ENCODE measurements around the gene RFXANK.
"Not testable (repeated sequence)": the region's sequence is repeated elsewhere in the genome, so short reads cannot be mapped to it uniquely, and the experiment has no call there.

The RFXANK gene

GRCh38 chr19:19206938-19207337 lies 14.9 kb downstream of the RFXANK start:
- no peak for DNase-seq

- DNase-seq: no peak
Measured at GRCh38 chr19:19207637-19208572, 15.8 kb downstream of the RFXANK start.

DNA sequence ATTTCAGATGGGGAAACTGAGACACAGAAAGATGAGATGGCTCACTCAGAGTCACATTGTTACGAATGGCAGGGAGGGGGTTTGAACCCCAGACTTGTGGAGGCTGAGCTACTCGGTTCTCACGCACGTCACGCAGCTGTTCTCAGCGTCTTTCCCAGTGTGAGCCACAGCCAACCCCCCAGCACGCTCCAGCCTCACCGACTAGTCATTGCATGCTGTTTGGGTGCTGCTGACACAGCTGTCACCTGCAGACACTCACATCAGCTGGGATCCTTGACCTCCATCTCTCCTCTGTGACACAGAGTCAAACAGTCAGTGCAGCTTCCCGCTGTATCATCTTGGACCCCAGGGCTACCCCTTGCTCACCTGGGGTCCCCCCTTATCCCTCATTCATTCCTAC lies 17.3 kb downstream of the RFXANK start:
- no peak for DNase-seq

DNA sequence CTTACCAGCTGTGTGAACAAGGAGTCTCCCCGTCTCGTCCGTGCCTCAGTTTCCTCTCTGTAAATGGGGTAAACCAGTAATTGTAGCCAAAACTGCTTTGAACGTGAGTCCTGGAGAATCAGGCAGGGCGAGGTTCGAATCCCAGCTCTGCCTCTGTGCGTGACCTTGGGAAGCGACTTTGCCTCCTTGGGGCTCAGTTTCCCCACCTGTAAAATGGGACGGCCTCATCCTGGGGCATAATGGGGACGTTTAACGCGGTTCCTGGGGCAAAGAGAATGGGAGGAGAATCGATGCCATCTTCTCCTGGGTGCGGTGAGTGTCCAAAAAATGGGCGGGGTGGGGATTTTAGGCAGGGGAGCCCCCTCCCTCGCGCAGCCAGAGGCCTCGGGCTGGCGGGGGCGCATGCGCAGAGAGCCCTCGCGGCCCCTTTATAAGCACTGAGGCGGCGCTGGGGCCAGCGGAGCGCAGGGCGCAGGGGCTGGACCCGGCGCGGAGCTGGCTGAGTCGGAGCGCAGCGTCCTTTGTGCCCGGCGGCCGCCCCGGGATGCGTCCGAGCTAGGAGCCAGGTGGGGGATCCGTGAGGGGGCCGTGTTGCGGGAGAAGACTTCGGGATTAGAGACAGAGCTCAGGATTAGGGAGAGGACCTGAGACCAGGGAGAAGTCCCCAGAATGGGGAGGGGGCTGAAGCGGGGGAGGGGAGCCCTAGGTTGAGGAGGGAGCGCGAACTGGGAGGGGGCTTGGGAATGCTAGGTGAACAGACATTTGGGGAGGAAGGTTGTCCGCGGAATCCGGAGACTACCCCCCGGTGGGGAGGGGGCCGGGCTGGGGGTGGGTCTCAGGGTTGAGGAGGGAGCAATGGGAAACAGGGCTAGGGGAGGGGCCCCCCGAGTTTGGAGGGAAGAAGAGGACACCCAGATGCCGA lies 19.7 kb downstream of the RFXANK start, which contains the start of gene NCAN:
Gene NCAN, plus strand, starts transcription at position 460 of the 922 bp plus-strand sequence. CDS start 4,996 bp downstream, outside the sequence.
- DNase-seq: no peak

DNA sequence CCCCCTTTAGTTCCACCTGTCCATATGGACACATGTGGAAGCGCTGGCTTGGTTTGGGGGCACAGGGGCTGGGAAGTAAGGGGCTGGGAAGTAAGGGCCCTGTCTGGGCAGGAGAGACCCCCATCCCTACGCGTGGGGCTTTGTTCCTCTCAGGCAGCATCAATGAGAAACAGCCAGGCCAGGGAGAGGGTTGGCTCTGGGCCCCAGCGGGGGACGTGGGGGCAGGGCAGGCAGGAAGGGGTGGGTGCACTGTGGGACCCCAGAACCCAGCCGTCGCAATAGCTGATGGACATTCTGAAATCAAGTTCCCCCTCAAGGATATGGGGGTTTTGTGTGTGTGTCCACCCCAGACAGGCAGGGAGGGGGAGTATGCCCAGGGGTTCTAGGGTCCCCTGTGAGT lies 20.9 kb downstream of the RFXANK start:
- no peak for DNase-seq

DNA sequence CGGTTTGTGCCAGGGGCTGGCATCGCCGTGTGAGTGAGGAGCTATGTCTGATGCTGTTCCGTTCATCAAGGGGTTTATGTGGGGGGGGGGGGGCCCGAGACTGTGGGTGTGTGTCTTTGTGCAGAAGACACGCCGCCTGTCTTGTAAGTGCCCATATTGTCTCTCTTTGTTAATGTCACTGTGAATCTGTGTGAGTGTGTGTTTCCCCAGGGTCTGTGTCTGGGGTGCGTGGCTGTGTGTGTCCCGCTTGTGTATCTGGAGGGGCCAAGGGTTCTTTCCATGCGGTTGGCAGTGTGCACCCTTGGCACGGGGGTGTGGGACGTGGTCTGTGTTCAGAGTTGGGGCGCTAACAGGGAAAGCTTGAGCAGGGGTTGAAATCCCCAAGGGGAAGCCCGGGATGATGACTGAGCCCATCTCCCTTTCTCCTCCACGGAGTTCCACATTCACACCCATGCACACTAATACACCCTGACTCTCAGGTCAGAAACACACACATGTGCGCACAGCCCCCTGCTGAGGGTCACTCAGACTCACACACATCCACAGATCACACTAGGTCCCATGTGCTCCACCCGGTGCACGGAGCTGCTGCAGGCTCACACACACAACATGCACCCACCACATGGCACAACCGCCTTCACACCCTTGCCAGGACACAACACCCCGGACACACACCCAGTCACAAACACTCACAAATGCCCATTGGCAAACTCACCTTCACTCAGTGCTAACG lies 21.5 kb downstream of the RFXANK start:
- no peak for DNase-seq

DNA sequence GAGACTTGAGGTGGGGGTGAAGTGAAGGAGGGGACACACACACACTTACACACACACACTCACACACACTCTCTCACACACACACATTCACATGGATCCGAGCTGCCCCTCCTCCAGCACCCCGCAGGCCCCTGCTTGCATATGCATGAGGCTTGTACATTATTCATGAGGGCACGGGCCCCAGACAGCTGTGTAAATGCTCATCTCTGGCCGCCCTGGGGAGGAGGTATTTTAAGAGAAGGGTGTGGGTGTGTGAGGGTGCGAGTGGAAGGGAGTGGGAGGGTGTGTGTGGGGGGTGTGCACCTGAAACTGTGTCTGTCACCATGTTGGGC lies 22.1 kb downstream of the RFXANK start:
- DNase-seq: no peak

GRCh38 chr19:19214892-19215291 lies 22.8 kb downstream of the RFXANK start:
- peak; percentile 71 for DNase-seq

- DNase-seq: no peak
Measured at GRCh38 chr19:19215792-19216191, 23.7 kb downstream of the RFXANK start.

DNA sequence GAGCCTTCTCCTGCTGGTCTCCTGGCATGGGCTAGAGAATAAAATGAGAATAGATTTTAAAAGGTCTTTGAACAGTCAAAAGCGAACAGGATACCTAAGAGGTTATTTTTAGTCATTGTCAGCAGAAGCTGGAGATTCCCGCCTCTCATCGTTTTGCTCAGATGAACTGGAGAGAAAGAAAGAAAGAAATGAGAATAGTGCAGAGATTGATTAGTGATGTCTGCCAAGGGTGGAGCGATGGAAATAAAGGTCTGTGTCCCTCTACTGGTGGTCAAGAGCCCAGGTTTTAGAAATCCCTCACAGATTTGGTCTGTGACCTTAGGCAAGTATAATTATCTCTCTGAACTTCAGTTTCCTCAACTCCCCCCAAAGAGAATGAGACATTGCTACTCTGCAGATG lies 25.0 kb downstream of the RFXANK start:
- DNase-seq: no peak

- no peak for DNase-seq
Measured at GRCh38 chr19:19218911-19219310, 26.9 kb downstream of the RFXANK start.

DNA sequence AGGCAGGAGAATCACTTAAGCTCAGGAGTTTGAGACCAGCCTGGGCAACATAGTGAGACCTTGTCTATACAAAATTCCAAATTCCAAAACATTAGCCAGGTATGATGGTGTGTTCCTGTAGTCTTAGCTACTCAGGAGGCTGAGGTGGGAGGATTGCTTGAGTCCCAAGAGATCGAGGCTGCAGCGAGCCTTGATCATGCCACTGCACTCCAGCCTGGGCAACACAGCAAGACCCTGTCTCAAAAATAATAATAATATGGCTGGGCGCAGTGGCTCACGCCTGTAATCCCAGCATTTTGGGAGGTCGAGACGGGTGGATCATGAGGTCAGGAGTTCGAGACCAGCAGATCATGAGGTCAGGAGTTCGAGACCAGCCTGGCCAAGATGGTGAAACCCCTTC lies 28.9 kb downstream of the RFXANK start:
- not testable (repeated sequence) for DNase-seq

- no peak for DNase-seq
Measured at GRCh38 chr19:19223060-19223459, 31.0 kb downstream of the RFXANK start.

GRCh38 chr19:19223636-19224035 lies 31.6 kb downstream of the RFXANK start:
- no peak for DNase-seq

- DNase-seq: no peak
Measured at GRCh38 chr19:19224150-19224851, 32.2 kb downstream of the RFXANK start.

DNA sequence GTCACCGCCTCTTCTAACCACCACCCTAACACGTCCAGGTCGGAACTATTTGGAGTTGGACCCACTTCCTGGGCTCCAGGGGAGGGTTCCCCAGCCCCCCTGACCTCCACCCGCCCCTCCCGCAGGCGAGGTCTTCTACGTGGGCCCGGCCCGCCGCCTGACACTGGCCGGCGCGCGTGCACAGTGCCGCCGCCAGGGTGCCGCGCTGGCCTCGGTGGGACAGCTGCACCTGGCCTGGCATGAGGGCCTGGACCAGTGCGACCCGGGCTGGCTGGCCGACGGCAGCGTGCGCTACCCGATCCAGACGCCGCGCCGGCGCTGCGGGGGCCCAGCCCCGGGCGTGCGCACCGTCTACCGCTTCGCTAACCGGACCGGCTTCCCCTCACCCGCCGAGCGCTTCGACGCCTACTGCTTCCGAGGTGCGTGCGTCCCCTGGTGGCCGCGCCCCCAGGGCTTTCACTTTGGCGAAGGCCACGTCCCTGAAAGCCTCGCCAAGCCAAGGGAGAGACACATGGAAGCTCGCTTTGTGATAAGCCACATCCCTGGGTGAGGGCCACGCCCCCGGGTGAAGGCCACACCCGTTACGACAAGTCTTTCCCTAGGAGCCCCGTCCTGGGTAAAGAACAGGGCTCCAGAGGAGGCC lies 32.9 kb downstream of the RFXANK start:
- peak; percentile 90 for DNase-seq

DNA sequence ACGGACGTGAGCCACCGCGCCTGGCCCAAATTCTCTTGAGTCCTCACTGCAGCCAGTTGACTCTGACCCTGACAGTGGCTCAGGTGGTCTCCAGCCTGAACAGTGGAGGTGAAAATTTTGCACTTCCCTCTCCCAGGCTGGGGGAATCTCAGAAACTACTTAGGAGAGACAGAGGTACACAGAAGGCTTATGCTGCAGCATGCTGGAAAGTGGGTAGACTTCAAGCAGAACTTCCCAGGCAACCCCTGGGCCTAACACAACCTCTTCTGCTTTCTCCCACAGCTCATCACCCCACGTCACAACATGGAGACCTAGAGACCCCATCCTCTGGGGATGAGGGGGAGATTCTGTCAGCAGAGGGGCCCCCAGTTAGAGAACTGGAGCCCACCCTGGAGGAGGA lies 34.1 kb downstream of the RFXANK start:
- DNase-seq: no peak

- no peak for DNase-seq
Measured at GRCh38 chr19:19226663-19227062, 34.6 kb downstream of the RFXANK start.

- DNase-seq: no peak
Measured at GRCh38 chr19:19227217-19227616, 35.2 kb downstream of the RFXANK start.

GRCh38 chr19:19229701-19230100 lies 37.6 kb downstream of the RFXANK start:
- DNase-seq: no peak

- no peak for DNase-seq
Measured at GRCh38 chr19:19230999-19231398, 38.9 kb downstream of the RFXANK start.

DNA sequence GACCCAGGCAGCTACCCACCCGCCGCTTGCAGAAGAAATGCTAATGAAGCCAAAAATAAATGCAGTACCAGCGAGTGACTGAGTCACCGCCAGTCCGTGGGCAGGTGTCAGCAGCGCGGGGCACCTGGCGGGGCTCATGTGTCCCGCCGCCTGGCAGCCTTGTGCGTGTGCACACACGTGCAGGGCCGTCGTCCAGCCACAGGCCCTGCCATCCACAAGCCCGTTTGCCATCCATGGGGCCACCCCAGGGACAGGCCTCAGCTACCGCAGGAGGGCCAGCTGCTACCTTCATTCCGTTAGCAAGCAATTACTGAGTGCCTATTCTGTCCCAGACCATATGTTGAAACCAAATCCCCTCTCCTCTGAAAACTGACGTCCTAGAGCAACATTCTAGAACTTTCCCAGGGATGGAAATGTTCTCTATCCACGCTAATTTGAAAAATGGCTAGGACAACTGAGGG lies 40.2 kb downstream of the RFXANK start:
- no peak for DNase-seq

Measured in activated effector memory CD4-positive, alpha-beta T cell treated with anti-CD3 and anti-CD28 coated beads, Interleukin-2, amount 50 U/mL, for 16 hours (primary cell).